HG02678 (cell line): Measurements from ENCODE around the gene TAF4.

ENCODE experiments used
- ATAC-seq: cut with Tn5 transposase; IDR thresholded peaks from one replicate; pipeline ENCODE4 v1.9.1; 2021; ENCODE audit warnings: mild to moderate bottlenecking, moderate library complexity; ENCODE audit not compliant: unreplicated experiment

The TAF4 gene

DNA sequence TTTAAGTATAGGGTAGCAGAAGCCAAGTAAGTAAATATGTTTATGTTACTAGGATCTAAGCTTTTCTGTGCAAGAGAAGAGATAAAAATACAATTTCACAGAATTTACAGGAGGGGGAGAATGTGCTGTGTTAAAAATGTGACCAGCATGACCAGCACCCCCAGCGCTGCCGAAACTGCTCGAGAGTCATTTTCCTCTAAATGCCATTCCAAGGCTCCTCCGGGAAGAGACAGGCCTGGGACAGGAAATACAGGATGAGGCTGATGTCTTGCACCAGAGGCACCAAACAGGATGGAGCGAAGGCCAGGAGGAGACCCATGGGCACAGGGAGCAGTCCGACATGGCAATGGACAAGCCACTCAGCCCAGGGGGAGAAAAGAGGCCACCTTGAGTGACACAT, 21.1 kb downstream of the TAF4 start:
- no peak for ATAC-seq

GRCh38 chr20:62043131-62043914, 22.4 kb downstream of the TAF4 start:
- ATAC-seq: no peak

DNA sequence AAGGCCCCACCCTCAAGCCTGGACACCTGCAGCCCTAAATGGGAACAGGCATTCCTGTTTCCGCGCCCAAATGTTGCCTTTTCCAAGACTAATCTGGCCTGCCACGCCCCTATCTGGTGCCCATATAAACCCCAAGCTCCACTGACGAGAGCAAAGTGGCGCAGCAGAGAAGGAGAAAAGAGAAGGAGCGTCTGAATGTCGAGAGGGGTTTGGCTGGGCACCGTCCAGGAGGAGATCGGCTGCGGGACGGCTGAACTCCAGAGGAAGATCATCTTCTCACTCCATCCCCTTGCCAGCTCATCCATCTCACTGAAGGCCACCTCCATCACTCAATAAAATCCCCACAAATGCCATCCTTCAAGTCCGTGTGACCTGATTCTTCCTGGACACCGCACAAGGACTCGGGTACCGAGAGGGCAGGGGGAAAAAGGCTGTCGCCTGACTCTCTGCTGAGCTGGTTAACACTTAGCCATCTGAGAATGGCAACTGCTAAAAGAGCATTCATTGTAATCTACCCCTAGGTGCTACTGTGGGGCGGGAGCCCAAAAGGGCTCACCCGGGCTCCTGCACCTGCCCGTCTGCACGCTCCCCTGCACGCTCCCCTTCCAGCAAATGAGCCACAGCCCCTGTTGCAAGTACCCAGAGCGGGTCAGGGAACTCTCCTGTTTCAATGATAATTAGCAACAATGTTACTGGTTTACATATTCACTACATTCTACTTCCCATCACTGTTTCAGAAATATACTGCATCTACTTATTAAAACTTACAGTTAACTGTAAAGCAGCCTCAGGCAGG, 23.5 kb downstream of the TAF4 start:
- no peak for ATAC-seq

DNA sequence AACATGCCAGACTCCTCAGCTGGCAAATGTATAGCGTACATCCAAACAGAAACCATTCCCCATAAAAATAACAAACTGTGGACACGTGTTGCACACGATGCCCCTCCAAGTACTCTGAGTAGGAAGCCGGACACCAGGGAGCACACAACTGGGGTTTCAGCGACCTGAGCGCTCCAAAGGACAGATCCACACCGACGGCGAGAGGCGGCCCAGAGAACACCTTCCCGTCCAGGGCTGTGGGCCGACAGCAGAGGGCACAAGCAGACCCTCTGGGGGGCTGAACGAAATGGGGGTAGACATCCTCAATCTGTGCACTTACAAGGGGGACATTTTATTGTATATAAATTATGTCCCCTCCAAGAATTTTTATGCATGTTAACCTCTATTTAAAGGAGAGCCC, 24.7 kb downstream of the TAF4 start:
- no peak for ATAC-seq

DNA sequence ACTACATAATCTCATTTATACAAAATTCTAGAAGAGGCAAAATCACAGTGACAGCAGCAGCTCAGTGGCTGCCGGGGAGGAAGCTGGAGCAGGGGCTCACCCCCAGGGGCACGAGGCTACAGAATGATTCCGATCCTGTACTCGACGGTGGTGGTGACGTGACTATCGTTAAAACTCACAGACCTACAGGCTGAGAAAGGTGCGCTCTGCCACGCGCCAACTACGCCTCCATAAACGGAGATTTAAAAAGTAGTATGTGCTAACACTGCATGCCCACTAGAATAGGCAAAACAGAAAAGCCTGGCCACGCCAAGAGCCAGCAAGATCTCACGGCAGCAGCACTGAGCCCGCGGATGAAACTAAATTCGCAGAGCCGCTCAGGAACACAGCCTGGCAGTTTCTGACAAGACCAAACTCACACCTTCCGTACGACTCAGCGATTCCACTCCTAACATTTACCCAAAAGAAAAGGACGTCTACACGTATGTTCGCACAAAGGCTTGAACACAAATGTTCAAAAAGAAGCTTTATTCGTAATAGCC, 25.2 kb downstream of the TAF4 start:
- no peak for ATAC-seq

- no peak for ATAC-seq
These were observed 25.9 kb downstream of the TAF4 start for GRCh38 chr20:62039738-62040137.

DNA sequence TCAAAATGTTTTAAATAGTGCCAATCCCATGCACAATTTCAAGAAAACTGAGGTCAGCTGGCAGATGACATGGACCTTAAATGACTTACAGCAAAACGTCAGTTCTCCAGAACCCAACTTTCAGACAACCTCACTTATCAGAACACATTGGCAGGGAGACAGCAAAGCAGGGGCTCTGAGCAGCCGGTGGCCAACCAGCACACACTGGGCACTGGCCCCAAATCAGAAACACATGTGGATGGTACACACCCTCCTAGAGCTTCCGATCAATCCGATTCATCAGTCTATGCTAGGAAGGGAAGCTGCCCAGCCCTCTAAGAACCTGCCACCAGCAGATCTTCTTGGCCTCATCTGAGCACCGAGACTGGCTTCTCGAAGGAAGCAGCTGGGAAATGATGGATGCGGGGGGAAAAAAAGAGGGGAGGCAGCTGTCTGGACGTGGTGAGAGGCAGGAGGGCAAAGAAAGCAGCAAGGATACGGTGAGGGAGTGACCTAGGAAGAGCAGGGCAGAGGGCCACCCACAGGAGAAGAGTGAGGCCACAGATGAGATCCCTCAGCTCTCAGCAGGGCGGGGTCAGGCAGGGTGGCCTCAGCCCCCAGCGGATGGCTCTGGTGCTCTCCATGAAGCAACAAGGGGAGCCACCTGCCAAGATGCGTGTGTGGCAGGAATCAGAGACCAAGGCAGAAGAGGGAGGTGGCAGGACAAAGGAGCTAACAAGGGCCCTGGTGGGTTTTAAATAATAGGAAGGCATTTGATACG, 32.9 kb downstream of the TAF4 start:
- ATAC-seq: no peak

- ATAC-seq: no peak
These were observed 34.1 kb downstream of the TAF4 start for GRCh38 chr20:62031462-62032092.

- ATAC-seq: peak; percentile 64
These were observed 34.7 kb downstream of the TAF4 start for GRCh38 chr20:62030834-62031434.

DNA sequence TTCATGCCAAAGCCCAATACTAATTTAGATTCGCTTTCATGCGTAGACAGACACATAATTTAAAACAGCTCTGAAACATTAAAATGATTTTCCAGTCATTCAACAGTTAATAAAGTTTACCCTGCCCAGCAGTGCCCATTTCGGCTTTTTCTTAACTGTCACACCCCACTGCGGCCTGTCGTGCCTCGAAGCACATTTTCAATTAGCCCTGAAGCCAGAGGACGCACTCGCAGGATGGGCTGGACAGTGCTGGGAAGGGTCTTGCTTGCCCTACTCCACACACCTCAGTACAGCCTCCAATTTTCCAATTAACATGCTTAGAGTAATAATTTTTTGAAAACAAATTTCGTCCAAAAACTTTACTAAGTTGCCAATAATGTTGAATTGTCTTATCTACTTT, 35.3 kb downstream of the TAF4 start:
- ATAC-seq: no peak

DNA sequence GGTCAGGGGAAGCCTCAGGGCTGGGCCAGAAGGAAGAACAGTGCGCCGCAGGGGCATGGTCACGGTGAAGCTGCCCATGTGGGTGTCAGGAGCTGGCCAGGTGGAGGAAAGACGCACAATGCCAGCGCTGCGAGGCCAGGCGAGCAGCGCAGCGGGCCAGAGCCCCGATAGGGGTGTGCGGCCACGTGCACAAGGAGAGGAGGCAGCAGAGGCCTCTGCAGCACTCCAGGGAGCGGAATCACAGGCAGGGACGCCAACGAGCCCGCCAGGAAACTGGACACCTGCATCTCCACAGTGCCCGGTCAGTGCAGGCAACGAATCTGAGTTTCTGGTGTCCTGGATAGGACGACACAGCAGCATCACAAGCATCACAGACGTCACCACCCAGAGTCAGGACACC, 35.7 kb downstream of the TAF4 start:
- no peak for ATAC-seq

DNA sequence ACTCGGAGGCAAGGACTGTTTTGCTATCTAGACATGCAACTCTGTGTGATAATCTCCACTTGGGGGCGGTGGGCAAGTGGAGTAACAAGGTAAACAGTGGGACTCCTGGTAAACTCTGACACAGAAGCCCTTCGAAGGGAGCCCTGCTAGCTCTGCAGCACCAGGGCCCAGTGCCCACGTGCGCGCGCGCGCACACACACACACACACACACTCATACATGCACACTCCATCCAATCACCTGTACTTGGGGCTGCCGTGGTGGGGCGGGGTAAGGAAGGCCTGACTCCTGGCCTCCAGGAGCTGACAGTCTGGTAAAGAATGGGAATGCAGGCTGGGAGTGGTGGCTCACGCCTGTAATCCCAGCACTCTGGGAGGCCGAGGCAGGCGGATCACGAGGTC, 36.4 kb downstream of the TAF4 start:
- ATAC-seq: no peak

GRCh38 chr20:62028384-62028783, 37.3 kb downstream of the TAF4 start:
- ATAC-seq: no peak

DNA sequence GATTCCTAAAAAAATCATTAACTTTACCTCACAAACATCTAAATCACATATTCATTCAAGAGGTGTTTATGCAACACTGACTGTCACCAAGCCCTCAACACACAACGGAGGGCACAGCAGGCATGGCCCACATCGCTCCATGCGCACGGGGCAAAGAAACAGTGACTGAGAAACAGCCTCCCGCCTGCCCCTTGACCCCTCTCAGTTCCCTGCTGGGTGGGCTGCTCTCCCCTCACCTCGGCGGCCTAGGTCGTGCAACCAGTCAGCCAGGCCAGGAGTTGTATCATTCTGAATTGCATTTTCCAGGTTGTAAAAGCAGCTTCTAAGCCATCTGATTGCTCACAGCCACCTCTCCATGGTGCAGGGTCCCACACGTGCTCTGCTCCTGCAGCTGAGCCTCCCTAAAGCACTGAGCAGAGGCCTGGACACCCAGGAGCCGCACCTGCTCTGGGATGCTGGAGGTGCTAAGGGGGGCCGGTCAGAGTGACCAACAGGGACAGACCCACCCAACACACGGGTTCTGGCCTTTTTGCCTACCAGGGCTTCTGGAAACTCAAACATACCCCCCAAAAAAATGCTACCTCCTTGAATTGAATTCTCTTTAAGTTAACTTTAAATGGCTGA, 37.9 kb downstream of the TAF4 start:
- ATAC-seq: no peak

- no peak for ATAC-seq
These were observed 38.6 kb downstream of the TAF4 start for GRCh38 chr20:62027116-62027515.

DNA sequence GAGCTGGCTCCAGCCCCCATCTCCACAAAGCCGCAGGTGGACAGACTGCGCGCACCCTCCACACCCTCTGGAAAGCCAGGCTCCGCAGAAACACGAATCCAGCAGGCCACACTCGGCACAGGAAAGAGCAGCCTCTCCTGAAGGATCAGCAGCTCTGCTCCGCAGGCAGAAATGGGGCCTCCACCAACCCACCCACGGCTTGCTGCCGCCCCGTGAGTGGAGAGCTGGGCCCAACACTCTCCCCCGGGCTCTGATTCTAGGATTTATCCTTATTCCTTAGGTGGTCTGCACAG, 39.2 kb downstream of the TAF4 start:
- ATAC-seq: no peak

GRCh38 chr20:62025832-62026563, 39.7 kb downstream of the TAF4 start:
- no peak for ATAC-seq

GRCh38 chr20:62025394-62025793, 40.3 kb downstream of the TAF4 start:
- ATAC-seq: no peak

DNA sequence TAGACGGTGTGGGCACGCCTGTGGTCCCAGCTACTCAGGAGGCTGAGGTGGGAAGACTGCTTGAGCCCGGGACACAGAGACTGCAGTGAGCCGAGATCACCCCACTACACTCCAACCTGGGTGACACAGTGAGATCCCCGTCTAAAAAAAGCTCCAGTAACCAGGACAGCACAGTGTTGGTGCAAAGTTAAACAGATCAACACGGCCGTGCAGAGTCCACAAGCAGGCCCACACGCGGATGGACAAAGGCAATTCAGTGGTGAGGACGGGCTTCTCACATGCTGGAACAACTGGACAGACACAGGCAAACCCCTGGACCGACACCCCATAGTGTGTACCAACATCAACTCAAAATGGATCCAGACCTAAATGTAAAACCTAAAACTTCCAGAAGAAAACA, 41.7 kb downstream of the TAF4 start:
- no peak for ATAC-seq
